ENCODE data around the gene CCDC24. TPM values are rescaled to one million over a fixed set of nuclear protein-coding genes. Genes with fewer than 3 reads are reported as not detected.

Gene CCDC24
- total RNA-seq, 4 donors from 2014 or later: 3.0 to 7.3 (median 4.7) TPM

GRCh38 chr1:43974443-43975248, 16.8 kb upstream of the CCDC24 start, which contains the start of gene ATP6V0B:
ATP6V0B (plus strand) TSS chr1:43974960; CDS start chr1:43975041, 81 bp downstream.
- peak within 1 kb of the TSS; percentile 62 to 99 (median 86) for H3K4me3 ChIP-seq
- peak in 3 of 4 donors; percentile 80 to 96 (median 87) for TF ChIP-seq POLR2A (IDR thresholded peaks at IDR 0.05)
- TF ChIP-seq, protein P1, sequence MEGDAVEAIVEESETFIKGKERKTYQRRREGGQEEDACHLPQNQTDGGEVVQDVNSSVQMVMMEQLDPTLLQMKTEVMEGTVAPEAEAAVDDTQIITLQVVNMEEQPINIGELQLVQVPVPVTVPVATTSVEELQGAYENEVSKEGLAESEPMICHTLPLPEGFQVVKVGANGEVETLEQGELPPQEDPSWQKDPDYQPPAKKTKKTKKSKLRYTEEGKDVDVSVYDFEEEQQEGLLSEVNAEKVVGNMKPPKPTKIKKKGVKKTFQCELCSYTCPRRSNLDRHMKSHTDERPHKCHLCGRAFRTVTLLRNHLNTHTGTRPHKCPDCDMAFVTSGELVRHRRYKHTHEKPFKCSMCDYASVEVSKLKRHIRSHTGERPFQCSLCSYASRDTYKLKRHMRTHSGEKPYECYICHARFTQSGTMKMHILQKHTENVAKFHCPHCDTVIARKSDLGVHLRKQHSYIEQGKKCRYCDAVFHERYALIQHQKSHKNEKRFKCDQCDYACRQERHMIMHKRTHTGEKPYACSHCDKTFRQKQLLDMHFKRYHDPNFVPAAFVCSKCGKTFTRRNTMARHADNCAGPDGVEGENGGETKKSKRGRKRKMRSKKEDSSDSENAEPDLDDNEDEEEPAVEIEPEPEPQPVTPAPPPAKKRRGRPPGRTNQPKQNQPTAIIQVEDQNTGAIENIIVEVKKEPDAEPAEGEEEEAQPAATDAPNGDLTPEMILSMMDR (IDR thresholded peaks at IDR 0.05): peak in 4 of 6 experiments; percentile 7 to 51 (median 36)
- intact Hi-C loops (cut with DNase I): no loop called here
- H3K36me3 ChIP-seq: peaks cover 12 to 48% (median 20%) of the 10 kb centered on the region in 3 donors
- H3K4me1 ChIP-seq: peaks cover 43 to 71% (median 48%) of the 10 kb centered on the region in 3 donors
- peak; percentile 78 for DNase-seq
- no peaks in the 10 kb centered on the region for H3K27me3 ChIP-seq
- 1% methylated on average over 28 to 46 of the region's 93 CpGs for WGBS, 2 donors
- no peaks in the 10 kb centered on the region for H3K9me3 ChIP-seq
- H3K27ac ChIP-seq: peak within 1 kb of the TSS; percentile 89 to 98 (median 96)

DNA sequence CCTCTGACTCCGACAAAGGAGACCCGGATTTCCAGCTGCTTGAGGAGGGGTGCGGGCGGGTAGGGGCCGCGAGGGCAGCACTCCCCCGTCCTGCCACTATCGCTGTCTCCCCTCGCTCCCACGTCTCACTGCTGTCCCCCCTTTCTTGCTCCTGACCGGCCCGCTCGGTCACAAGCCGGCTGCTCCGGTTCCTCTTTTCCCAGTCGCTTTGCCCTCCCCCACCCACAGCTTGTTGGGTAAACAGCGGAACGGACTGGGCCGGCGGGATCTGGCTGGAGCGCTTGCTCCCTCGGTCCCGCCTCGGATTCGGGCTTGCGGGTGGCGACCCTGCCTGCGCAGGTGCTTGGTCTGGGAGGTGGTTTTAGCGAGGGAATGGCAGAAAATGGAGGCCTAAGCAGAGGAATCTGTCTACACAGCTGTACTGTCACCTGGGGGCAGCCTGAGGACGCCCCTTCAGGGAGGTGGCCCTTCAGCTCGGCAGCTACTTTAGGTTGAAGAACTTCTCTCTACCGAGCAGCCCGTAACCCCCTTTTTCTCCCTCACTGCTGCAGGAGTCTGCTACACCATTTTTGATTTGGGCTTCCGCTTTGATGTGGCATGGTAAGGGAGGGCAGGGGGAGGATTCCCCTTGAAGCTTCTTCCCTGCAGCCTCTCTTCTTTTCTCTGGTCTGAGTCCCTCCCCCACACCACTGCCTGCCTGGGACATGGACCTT, 16.0 kb upstream of the CCDC24 start:
- Histone ChIP-seq H3K4me1 (peaks cover 48 to 74% (median 53%) of the 10 kb centered on the region in 3 donors), H3K27ac (peak overlapping the region; percentile 89 to 98 (median 96))
- DNase-seq: no peak

DNA sequence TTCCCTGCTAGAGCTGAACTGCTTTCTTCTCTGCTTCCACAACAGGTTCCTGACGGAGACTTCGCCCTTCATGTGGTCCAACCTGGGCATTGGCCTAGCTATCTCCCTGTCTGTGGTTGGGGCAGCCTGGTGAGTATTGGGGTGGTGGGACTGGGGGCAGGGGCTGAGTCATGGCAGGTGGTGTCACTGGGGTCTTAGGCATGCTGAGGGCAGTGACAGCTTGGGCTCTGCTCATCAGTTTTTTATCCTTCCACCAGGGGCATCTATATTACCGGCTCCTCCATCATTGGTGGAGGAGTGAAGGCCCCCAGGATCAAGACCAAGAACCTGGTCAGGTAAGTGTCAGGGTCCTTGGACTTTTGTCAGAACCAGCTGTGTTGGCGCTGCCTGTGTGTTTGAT, 15.4 kb upstream of the CCDC24 start:
- Histone ChIP-seq H3K4me1 (peaks cover 48 to 74% (median 53%) of the 10 kb centered on the region in 3 donors), H3K9me3 (no peaks in the 10 kb centered on the region), H3K4me3 (peak overlapping the region; percentile 62 to 99 (median 86)), H3K27ac (peak overlapping the region in 3 of 4 donors; percentile 89 to 98 (median 97)), H3K36me3 (peaks cover 12 to 45% (median 20%) of the 10 kb centered on the region in 3 donors), H3K27me3 (no peaks in the 10 kb centered on the region)
- intact Hi-C loops (cut with DNase I): no loop called here
- no peak for DNase-seq
- TF ChIP-seq, protein P1 (IDR thresholded peaks at IDR 0.05): no peak
- TF ChIP-seq POLR2A (IDR thresholded peaks at IDR 0.05): no peak
- 90 to 100% methylated on average over 2 to 3 of the region's 4 CpGs for WGBS, 2 donors

More for the DNA sequence above, 16.0 kb upstream of the CCDC24 start:
- Histone ChIP-seq H3K9me3 (no peaks in the 10 kb centered on the region), H3K4me3 (peak overlapping the region; percentile 62 to 99 (median 86)), H3K27me3 (no peaks in the 10 kb centered on the region), H3K36me3 (peaks cover 12 to 48% (median 20%) of the 10 kb centered on the region in 3 donors)
- TF ChIP-seq POLR2A (IDR thresholded peaks at IDR 0.05): no peak
- TF ChIP-seq, protein P1 (IDR thresholded peaks at IDR 0.05): peak in 1 of 6 experiments; percentile 0
- intact Hi-C loops (cut with DNase I): no loop called here
- 1 to 2% methylated on average over 15 to 17 of the region's 34 CpGs for WGBS, 2 donors

- H3K4me1 ChIP-seq: peaks cover 50 to 74% (median 53%) of the 10 kb centered on the region in 3 donors
- WGBS, 2 donors: 93 to 100% methylated on average over 6 to 8 of the region's 8 CpGs
- no peaks in the 10 kb centered on the region for H3K9me3 ChIP-seq
- no peak for DNase-seq
- intact Hi-C loops (cut with DNase I): no loop called here
- H3K36me3 ChIP-seq: peaks cover 12 to 45% (median 20%) of the 10 kb centered on the region in 3 donors
- H3K27ac ChIP-seq: no peak overlapping the region
- TF ChIP-seq POLR2A (IDR thresholded peaks at IDR 0.05): no peak
- TF ChIP-seq, protein P1 (IDR thresholded peaks at IDR 0.05): no peak
- H3K27me3 ChIP-seq: no peaks in the 10 kb centered on the region
- H3K4me3 ChIP-seq: no peak overlapping the region
Measured at GRCh38 chr1:43976890-43977289, 14.5 kb upstream of the CCDC24 start.
